CD14-positive monocyte (primary cell): ENCODE data around the gene HNRNPH1. TPM values are rescaled to one million over a fixed set of nuclear protein-coding genes. Genes with fewer than 3 reads are reported as not detected.
"Not testable (repeated sequence)": the region's sequence is repeated elsewhere in the genome, so short reads cannot be mapped to it uniquely, and the experiment has no call there.

ENCODE experiments used
- DNase-seq, 3 donors: peaks; one replicate each; pipeline ENCODE4 v3.0.0-alpha.2; 2011 to 2022
- H2AFZ ChIP-seq: 2 replicates; pipeline ENCODE4 v1.6.0; 2012; ENCODE audit warnings: mild to moderate bottlenecking, low read depth, low read length, inconsistent platforms; ENCODE audit not compliant: insufficient read depth, poor library complexity, severe bottlenecking
- H3K27ac ChIP-seq, 2 donors: 1 replicate in 1 of 2; 2 replicates in 1 of 2; pipeline ENCODE4 v1.5.1; 2012 to 2013; ENCODE audit warnings: low read length in 2 of 2, control low read depth in 1 of 2, inconsistent platforms in 1 of 2, low read depth in 1 of 2, mild to moderate bottlenecking in 1 of 2
- H3K27me3 ChIP-seq, 2 donors: one replicate each; pipeline versions ENCODE4 v1.6.0 to v1.6.1; 2011 to 2013; ENCODE audit warnings: low read length in 2 of 2; ENCODE audit not compliant: control insufficient read depth in 2 of 2, insufficient read depth in 2 of 2
- H3K36me3 ChIP-seq, 2 donors: replicated peaks in 1 of 2; 1 replicate in 1 of 2; 2 replicates in 1 of 2; pipeline versions ENCODE4 v1.5.1 to v1.6.1; 2012 to 2013; ENCODE audit warnings: low read length in 2 of 2, control low read depth in 1 of 2, inconsistent platforms in 1 of 2, mild to moderate bottlenecking in 1 of 2; ENCODE audit not compliant: insufficient read depth in 2 of 2, control insufficient read depth in 1 of 2
- H3K4me1 ChIP-seq, 2 donors: 1 replicate in 1 of 2; 2 replicates in 1 of 2; pipeline versions ENCODE4 v1.5.1 to v1.6.1; 2012 to 2013; ENCODE audit warnings: low read length in 2 of 2, control low read depth in 1 of 2, inconsistent platforms in 1 of 2, mild to moderate bottlenecking in 1 of 2, moderate library complexity in 1 of 2; ENCODE audit not compliant: insufficient read depth in 2 of 2, control insufficient read depth in 1 of 2
- H3K4me2 ChIP-seq: replicated peaks from 2 replicates; pipeline ENCODE3; 2012; ENCODE audit warnings: low read length, moderate library complexity, mild to moderate bottlenecking; ENCODE audit not compliant: poor library complexity, severe bottlenecking; ENCODE audit errors: extremely low read depth
- H3K4me3 ChIP-seq, 3 experiments: fragments of 200-600 bp in 1 of 3; sonication (generic) in 1 of 3; replicated peaks in 1 of 3; 1 replicate in 2 of 3; 2 replicates in 1 of 3; pipeline ENCODE4 v1.5.1; 2011 to 2013; ENCODE audit warnings: low read length in 3 of 3, mild to moderate bottlenecking in 3 of 3, control low read depth in 2 of 3, low read depth in 2 of 3, inconsistent platforms in 1 of 3, moderate library complexity in 1 of 3
- H3K79me2 ChIP-seq: 2 replicates; pipeline ENCODE4 v1.6.0; 2012; ENCODE audit warnings: mild to moderate bottlenecking, control low read depth, inconsistent platforms, low read length, moderate library complexity; ENCODE audit not compliant: insufficient read depth
- H3K9ac ChIP-seq: 2 replicates; pipeline ENCODE4 v1.6.0; 2017; ENCODE audit warnings: low read length, mild to moderate bottlenecking; ENCODE audit not compliant: insufficient read depth, poor library complexity, severe bottlenecking
- H3K9me3 ChIP-seq, 2 donors: replicated peaks in 1 of 2; 1 replicate in 1 of 2; 2 replicates in 1 of 2; pipeline versions ENCODE4 v1.5.1 to v1.6.1; 2012 to 2013; ENCODE audit warnings: low read length in 2 of 2, control low read depth in 1 of 2; ENCODE audit not compliant: control insufficient read depth in 1 of 2, insufficient read depth in 1 of 2
- H4K20me1 ChIP-seq: 2 replicates; pipeline ENCODE4 v1.6.0; 2012; ENCODE audit warnings: mild to moderate bottlenecking, low read length, control low read depth, moderate library complexity; ENCODE audit not compliant: insufficient read depth
- H3K27ac Mint-ChIP-seq, 7 donors: one replicate each; pipeline ENCODE4 v1.8.0; 2020; ENCODE audit warnings: mild to moderate bottlenecking in 7 of 7, mixed read lengths in 7 of 7, moderate library complexity in 6 of 7, inconsistent platforms in 2 of 7
- H3K27me3 Mint-ChIP-seq, 3 donors: one replicate each; pipeline ENCODE4 v1.8.0; 2021 to 2022; ENCODE audit warnings: low read depth in 3 of 3, mild to moderate bottlenecking in 3 of 3, mixed read lengths in 3 of 3, moderate library complexity in 3 of 3, inconsistent platforms in 1 of 3
- H3K36me3 Mint-ChIP-seq, 2 donors: one replicate each; pipeline ENCODE4 v1.8.0; 2020; ENCODE audit warnings: mixed read lengths in 2 of 2, inconsistent platforms in 1 of 2, mild to moderate bottlenecking in 1 of 2
- H3K4me1 Mint-ChIP-seq: one replicate; pipeline ENCODE4 v1.8.0; 2020; ENCODE audit warnings: mild to moderate bottlenecking, mixed read lengths
- H3K4me3 Mint-ChIP-seq, 2 donors: one replicate each; pipeline ENCODE4 v1.8.0; 2020; ENCODE audit warnings: mild to moderate bottlenecking in 2 of 2, mixed read lengths in 2 of 2, moderate library complexity in 1 of 2
- H3K9me3 Mint-ChIP-seq, 7 donors: one replicate each; pipeline ENCODE4 v1.8.0; 2020 to 2022; ENCODE audit warnings: mixed read lengths in 7 of 7, mild to moderate bottlenecking in 6 of 7, moderate library complexity in 6 of 7, inconsistent platforms in 2 of 7
- CTCF ChIP-seq: fragments of 200-600 bp; IDR thresholded peaks from one replicate; pipeline ENCODE4 v1.8.0; 2022; ENCODE audit warnings: antibody characterized with exemption, mild to moderate bottlenecking
- WGBS: methylation state at CpG from one replicate; pipeline ENCODE4 v1.1.5; 2013; ENCODE audit warnings: missing lambda C conversion rate; ENCODE audit not compliant: insufficient coverage; 5-methylcytosine and 5-hydroxymethylcytosine counted together
- intact Hi-C, 2 donors: fragments of 100-400 bp; cut with micrococcal nuclease; formaldehyde crosslinking; loops; one replicate each; pipeline versions ENCODE4 v1.15.0 to v1.15.1; 2023
- polyA plus RNA-seq, 3 donors: library from polyadenylated mRNA; depleted of rRNA in 1 of 3; unstranded in 2 of 3; stranded (reverse) in 1 of 3; fragments of 300-500 nt in 2 of 3; fragments of >200 nt in 1 of 3; fragmentation: Illumina TruSeq in 2 of 3; gene quantifications; 1 replicate in 2 of 3; 2 replicates in 1 of 3; pipeline ENCODE4 v1.2.3, GENCODE V29; 2012 to 2021

Gene HNRNPH1
- polyA plus RNA-seq, 3 donors: 47.4 to 522 (median 51.9) TPM

DNA sequence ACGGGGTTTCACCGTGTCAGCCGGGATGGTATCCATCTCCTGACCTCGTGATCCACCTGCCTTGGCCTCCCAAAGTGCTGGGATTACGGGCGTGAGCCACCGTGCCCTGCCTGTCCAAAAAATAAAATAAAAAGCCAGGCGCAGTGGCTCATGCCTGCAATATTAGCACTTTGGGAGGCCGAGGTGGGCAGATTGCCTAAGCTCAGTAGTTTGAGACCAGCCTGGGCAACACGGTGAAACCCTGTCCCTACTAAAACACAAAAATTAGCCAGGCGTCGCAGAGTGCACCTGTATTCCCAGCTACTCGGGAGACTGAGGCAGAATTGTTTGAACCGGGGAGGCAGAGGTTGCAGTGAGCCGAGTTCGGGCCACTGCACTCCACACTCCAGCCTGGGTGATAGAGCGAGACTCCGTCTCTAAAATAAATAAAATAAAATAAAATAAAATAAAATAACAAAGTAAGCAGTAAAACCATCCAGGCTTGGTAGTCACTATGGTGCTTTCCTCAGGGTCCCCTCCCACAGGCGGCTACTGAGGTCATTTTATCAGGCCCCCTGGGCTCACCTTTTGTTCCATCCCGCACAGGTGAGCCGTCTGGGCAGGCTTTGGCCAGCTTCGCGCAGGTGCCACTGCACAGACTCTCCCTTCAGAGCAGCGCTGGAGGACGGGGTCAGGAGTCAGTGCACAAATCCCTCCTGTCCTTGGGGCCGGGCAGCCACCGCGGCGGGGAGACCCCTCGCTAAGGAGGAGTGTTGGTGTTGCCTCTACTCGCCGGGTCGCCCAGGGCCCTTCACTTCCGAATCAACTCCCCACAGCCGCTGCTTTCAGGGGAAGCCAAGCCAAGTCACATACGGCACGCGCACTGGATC lies 10.3 kb upstream of the HNRNPH1 start:
- H3K9me3 ChIP-seq, H3K4me1 Mint-ChIP-seq, H3K27ac Mint-ChIP-seq, H3K36me3 Mint-ChIP-seq, H3K9me3 Mint-ChIP-seq, intact Hi-C loops, DNase-seq, H4K20me1 ChIP-seq, H3K4me1 ChIP-seq, H3K27ac ChIP-seq, H3K36me3 ChIP-seq, H3K79me2 ChIP-seq, H3K27me3 Mint-ChIP-seq, H3K9ac ChIP-seq, H3K27me3 ChIP-seq: not testable (repeated sequence)
- H3K4me3 Mint-ChIP-seq: peak overlapping the region in 1 of 2 donors; percentile 37
- 98% methylated on average over 9 of the region's 38 CpGs for WGBS
- H2AFZ ChIP-seq: peak overlapping the region; percentile 41
- peak overlapping the region in 2 of 3 experiments; percentile 23 to 28 for H3K4me3 ChIP-seq
- peak overlapping the region; percentile 53 for H3K4me2 ChIP-seq

DNA sequence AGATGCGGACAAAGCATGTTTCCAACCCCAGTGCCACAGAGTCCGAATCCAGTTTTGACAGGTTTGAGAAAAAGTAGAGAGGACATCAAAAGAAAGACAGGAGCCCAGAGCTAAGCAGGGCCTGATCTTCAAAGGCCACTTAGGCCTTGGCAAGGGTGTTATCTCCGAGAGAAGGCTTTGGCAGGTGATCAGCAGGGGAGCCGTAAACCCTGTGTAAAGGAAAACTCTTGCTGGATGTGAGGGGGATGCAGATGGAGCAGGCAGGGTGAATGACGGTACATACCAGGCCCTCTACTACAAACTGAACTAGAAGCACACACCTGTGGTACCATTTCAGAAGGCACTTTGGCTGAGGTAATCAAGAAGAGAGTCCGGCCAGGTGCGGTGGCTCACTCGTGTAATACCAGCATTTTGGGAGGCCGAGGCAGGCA lies 1.4 kb upstream of the HNRNPH1 start:
- Histone ChIP-seq H3K27ac (peak overlapping the region; percentile 92 to 98), H4K20me1 (peaks cover 33% of the 10 kb centered on the region), H3K9ac (peak overlapping the region; percentile 99), H3K79me2 (peaks cover 45% of the 10 kb centered on the region), H3K4me2 (peak overlapping the region; percentile 84), H3K4me1 (peaks cover 33 to 42% of the 10 kb centered on the region in 2 donors), H3K36me3 (peaks cover 20 to 23% of the 10 kb centered on the region in 2 donors), H3K27me3 (no peaks in the 10 kb centered on the region), H2AFZ (peak overlapping the region; percentile 98), H3K4me3 (peak overlapping the region in 1 of 3 experiments; percentile 99), H3K9me3 (no peaks in the 10 kb centered on the region)
- no peak for DNase-seq
- Mint-ChIP-seq H3K36me3 (peaks cover 23 to 30% of the 10 kb centered on the region in 2 donors), H3K4me3 (peak overlapping the region; percentile 94 to 98), H3K9me3 (no peaks in the 10 kb centered on the region), H3K4me1 (peaks cover 34% of the 10 kb centered on the region), H3K27ac (peak overlapping the region; percentile 94 to 99 (median 98)), H3K27me3 (no peaks in the 10 kb centered on the region)
- no peak for TF ChIP-seq CTCF
- 100% methylated on average over 2 of the region's 9 CpGs for WGBS
- intact Hi-C loops: loop anchor here (2.0 to 10.0 kb wide), 5 partner anchors 70 to 200 kb away; partner anchors contain the start of genes RUFY1 (in 2 of the 2), CANX (in 1 of the 2) and SQSTM1 (in 1 of the 2)
